Chondrocyte (in vitro differentiated cells): Measurements from ENCODE around the gene MAPK8IP1. TPM values are rescaled to one million over a fixed set of nuclear protein-coding genes. Genes with fewer than 3 reads are reported as not detected.

Source experiments
- DNase-seq: peaks from one replicate; pipeline ENCODE4 v3.0.0; 2021; ENCODE audit warnings: mixed read lengths, low spot score
- H3K27ac Mint-ChIP-seq: one replicate; pipeline ENCODE4 v1.8.0; 2021; ENCODE audit warnings: mild to moderate bottlenecking, moderate library complexity, mixed read lengths; ENCODE audit not compliant: unreplicated experiment
- H3K27me3 Mint-ChIP-seq: 2 replicates; pipeline ENCODE4 v1.8.0; 2021; ENCODE audit warnings: low read depth, mixed read lengths
- H3K36me3 Mint-ChIP-seq: 2 replicates; pipeline ENCODE4 v1.8.0; 2021; ENCODE audit warnings: low read depth, mixed read lengths
- H3K4me1 Mint-ChIP-seq: 2 replicates; pipeline ENCODE4 v1.8.0; 2021; ENCODE audit warnings: low read depth, mild to moderate bottlenecking, mixed read lengths
- H3K4me3 Mint-ChIP-seq: one replicate; pipeline ENCODE4 v1.8.0; 2021; ENCODE audit warnings: mild to moderate bottlenecking, moderate library complexity, mixed read lengths; ENCODE audit not compliant: unreplicated experiment
- H3K9me3 Mint-ChIP-seq: 2 replicates; pipeline ENCODE4 v1.8.0; 2021; ENCODE audit warnings: low read depth, mixed read lengths
- total RNA-seq: library from RNA; stranded (reverse); gene quantifications from 3 replicates; pipeline ENCODE4 v1.2.1, GENCODE V29; 2021
- TF ChIP-seq, protein P1 (sequence below): fragments of 200-600 bp; sonication (generic); IDR thresholded peaks from 2 replicates; pipeline ENCODE4 v1.5.0; 2021; ENCODE audit warnings: antibody characterized with exemption, mild to moderate bottlenecking, moderate library complexity

Gene MAPK8IP1
- total RNA-seq, 1 donor from 2014 or later = 9.6 TPM

- H3K27me3 Mint-ChIP-seq = no peaks in the 10 kb centered on the region
- H3K27ac Mint-ChIP-seq = no peak overlapping the region
- no peaks in the 10 kb centered on the region for H3K4me1 Mint-ChIP-seq
- TF ChIP-seq, protein P1, sequence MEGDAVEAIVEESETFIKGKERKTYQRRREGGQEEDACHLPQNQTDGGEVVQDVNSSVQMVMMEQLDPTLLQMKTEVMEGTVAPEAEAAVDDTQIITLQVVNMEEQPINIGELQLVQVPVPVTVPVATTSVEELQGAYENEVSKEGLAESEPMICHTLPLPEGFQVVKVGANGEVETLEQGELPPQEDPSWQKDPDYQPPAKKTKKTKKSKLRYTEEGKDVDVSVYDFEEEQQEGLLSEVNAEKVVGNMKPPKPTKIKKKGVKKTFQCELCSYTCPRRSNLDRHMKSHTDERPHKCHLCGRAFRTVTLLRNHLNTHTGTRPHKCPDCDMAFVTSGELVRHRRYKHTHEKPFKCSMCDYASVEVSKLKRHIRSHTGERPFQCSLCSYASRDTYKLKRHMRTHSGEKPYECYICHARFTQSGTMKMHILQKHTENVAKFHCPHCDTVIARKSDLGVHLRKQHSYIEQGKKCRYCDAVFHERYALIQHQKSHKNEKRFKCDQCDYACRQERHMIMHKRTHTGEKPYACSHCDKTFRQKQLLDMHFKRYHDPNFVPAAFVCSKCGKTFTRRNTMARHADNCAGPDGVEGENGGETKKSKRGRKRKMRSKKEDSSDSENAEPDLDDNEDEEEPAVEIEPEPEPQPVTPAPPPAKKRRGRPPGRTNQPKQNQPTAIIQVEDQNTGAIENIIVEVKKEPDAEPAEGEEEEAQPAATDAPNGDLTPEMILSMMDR = no peak
- no peaks in the 10 kb centered on the region for H3K9me3 Mint-ChIP-seq
- peaks cover 17% of the 10 kb centered on the region for H3K36me3 Mint-ChIP-seq
- no peak for DNase-seq
- H3K4me3 Mint-ChIP-seq = no peak overlapping the region
These were observed 54.4 kb downstream of the MAPK8IP1 start for GRCh38 chr11:45939836-45940235.

DNA sequence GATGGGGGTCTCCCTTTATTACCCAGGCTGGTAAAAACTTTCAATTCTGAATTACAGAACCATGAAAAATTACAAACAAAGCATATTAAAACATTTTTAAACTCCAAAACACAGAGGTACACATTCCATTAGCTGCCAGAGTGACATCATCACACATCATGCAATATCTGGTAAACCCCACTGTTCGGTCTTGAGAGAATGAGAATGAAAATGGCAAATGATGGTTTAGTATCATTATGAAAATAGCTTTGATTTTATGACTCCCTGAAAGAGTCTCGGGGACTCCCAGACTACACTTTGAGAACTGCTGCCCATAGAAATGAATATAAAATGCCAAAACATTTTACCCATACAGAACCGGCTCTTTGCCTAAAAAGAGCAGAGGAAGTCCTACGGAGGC lies 55.8 kb downstream of the MAPK8IP1 start:
- Mint-ChIP-seq H3K36me3 (peaks cover 28% of the 10 kb centered on the region), H3K4me1 (no peaks in the 10 kb centered on the region), H3K27me3 (no peaks in the 10 kb centered on the region), H3K4me3 (no peak overlapping the region), H3K27ac (no peak overlapping the region), H3K9me3 (no peaks in the 10 kb centered on the region)
- no peak for DNase-seq
- TF ChIP-seq, protein P1 = no peak

- no peak for DNase-seq
- no peak overlapping the region for H3K4me3 Mint-ChIP-seq
- H3K36me3 Mint-ChIP-seq = peaks cover 29% of the 10 kb centered on the region
- no peaks in the 10 kb centered on the region for H3K27me3 Mint-ChIP-seq
- no peak overlapping the region for H3K27ac Mint-ChIP-seq
- TF ChIP-seq, protein P1 = no peak
- no peaks in the 10 kb centered on the region for H3K4me1 Mint-ChIP-seq
- no peaks in the 10 kb centered on the region for H3K9me3 Mint-ChIP-seq
These were observed 56.9 kb downstream of the MAPK8IP1 start for GRCh38 chr11:45942381-45942780.

DNA sequence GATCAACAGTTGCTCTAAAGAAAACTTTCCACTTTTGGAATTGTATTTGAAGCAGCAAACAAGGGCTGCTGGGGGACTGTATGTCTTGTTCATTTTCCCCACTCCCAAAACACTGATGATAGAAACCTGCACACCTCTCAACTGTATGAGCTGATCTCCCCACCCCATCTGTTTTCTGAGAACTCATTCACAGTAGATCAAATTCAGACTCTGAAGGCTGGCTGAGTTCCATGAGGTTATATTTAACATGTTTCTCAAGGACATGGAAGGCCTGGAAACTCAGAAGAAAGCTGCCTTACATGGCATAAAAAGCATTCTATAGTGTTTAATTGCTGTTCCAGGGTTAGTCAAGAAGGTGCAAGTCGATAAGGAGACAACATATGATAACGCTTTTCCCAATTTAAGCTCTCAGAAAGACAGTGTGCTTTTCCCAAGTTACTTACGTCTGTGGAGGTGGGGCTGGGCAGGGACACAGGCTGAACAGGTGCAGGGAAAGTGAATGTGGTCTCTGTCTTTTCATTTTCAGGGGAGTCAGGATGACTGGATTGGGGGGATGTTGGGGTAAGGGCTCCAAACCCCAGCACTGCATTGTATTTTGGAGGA lies 60.0 kb downstream of the MAPK8IP1 start:
- peaks cover 7% of the 10 kb centered on the region for H3K4me1 Mint-ChIP-seq
- H3K36me3 Mint-ChIP-seq = peaks cover 36% of the 10 kb centered on the region
- TF ChIP-seq, protein P1 = no peak

GRCh38 chr11:45947885-45948284 lies 62.4 kb downstream of the MAPK8IP1 start:
- no peak overlapping the region for H3K4me3 Mint-ChIP-seq
- peaks cover 31% of the 10 kb centered on the region for H3K36me3 Mint-ChIP-seq

More for the DNA sequence above, 60.0 kb downstream of the MAPK8IP1 start:
- H3K4me3 Mint-ChIP-seq = no peak overlapping the region
- H3K27me3 Mint-ChIP-seq = no peaks in the 10 kb centered on the region
- H3K27ac Mint-ChIP-seq = no peak overlapping the region
- no peaks in the 10 kb centered on the region for H3K9me3 Mint-ChIP-seq
- DNase-seq = no peak

More at GRCh38 chr11:45947885-45948284, 62.4 kb downstream of the MAPK8IP1 start:
- no peaks in the 10 kb centered on the region for H3K9me3 Mint-ChIP-seq
- H3K27me3 Mint-ChIP-seq = no peaks in the 10 kb centered on the region
- peaks cover 7% of the 10 kb centered on the region for H3K4me1 Mint-ChIP-seq
- H3K27ac Mint-ChIP-seq = no peak overlapping the region
- DNase-seq = no peak
- TF ChIP-seq, protein P1 = no peak
